Panc1 (cell line): Measurements from ENCODE around the gene CCDC32. TPM values are rescaled to one million over a fixed set of nuclear protein-coding genes. Genes with fewer than 3 reads are reported as not detected.

Experiments used
- ATAC-seq: fragments of 200-7000 bp; cut with Tn5 transposase; 2 replicates; pipeline ENCODE4 v1.9.1; 2020; ENCODE audit warnings: mild to moderate bottlenecking, moderate library complexity
- BruUV-seq: library from RNA; stranded (reverse); fragments of 400-500 nt; replicated peaks from 2 replicates; lab custom pipeline; 2021; lab: Mats Ljungman, UMichigan
- CTCF ChIA-PET: fragments of 300-600 bp; sonication (Branson Sonifier 250); formaldehyde crosslinking; loops from one replicate; lab custom pipeline; 2022; ENCODE audit warnings: antibody characterized with exemption; lab: Charles Lee
- POLR2A ChIA-PET: fragments of 300-600 bp; sonication (Branson Sonifier 250); formaldehyde crosslinking; loops from one replicate; lab custom pipeline; 2022; ENCODE audit warnings: antibody characterized with exemption; lab: Charles Lee
- DNase-seq: peaks from one replicate; pipeline ENCODE4 v3.0.0-alpha.2; 2010; ENCODE audit warnings: low read depth, low spot score
- H3K27ac ChIP-seq: 2 replicates; pipeline ENCODE4 v1.5.1; 2011; ENCODE audit warnings: mild to moderate bottlenecking, low read length, inconsistent platforms
- H3K27me3 ChIP-seq: fragments of 200-500 bp; sonication (Bioruptor generic); 2 replicates; pipeline ENCODE4 v1.6.0; 2014; ENCODE audit warnings: low read length, inconsistent platforms; ENCODE audit not compliant: control insufficient read depth, insufficient read depth
- H3K36me3 ChIP-seq: fragments of 200-500 bp; sonication (Bioruptor generic); 2 replicates; pipeline ENCODE4 v1.5.1; 2014; ENCODE audit warnings: inconsistent platforms, mild to moderate bottlenecking, low read length, moderate library complexity; ENCODE audit not compliant: control insufficient read depth, insufficient read depth
- H3K4me1 ChIP-seq: 2 replicates; pipeline ENCODE4 v1.5.1; 2011; ENCODE audit warnings: inconsistent platforms, mild to moderate bottlenecking, low read length, moderate library complexity; ENCODE audit not compliant: control insufficient read depth, insufficient read depth
- H3K4me3 ChIP-seq, 2 experiments: 2 replicates each; pipeline ENCODE4 v1.5.1; 2011 to 2012; ENCODE audit warnings: low read depth in 2 of 2, low read length in 2 of 2, mild to moderate bottlenecking in 2 of 2, inconsistent platforms in 1 of 2, moderate library complexity in 1 of 2
- H3K9me3 ChIP-seq: fragments of 200-500 bp; sonication (Bioruptor generic); 2 replicates; pipeline ENCODE4 v1.5.1; 2014; ENCODE audit warnings: low read depth, mild to moderate bottlenecking, inconsistent platforms, low read length, moderate library complexity; ENCODE audit not compliant: control insufficient read depth, insufficient read depth
- POLR2AphosphoS5 ChIP-seq: IDR thresholded peaks from 2 replicates; pipeline ENCODE4 v1.6.1; 2012; ENCODE audit warnings: mild to moderate bottlenecking, low read depth, low read length, moderate library complexity
- REST ChIP-seq, 2 experiments: IDR thresholded peaks; 2 replicates each; pipeline ENCODE4 v1.6.1; 2011 to 2012; ENCODE audit warnings: low read depth in 2 of 2, control low read depth in 1 of 2, low read length in 1 of 2, mild to moderate bottlenecking in 1 of 2, moderate library complexity in 1 of 2; ENCODE audit not compliant: insufficient read depth in 1 of 2
- SIN3A ChIP-seq: IDR thresholded peaks from 2 replicates; pipeline ENCODE4 v1.6.1; 2012; ENCODE audit warnings: low read depth, mild to moderate bottlenecking, low read length, moderate library complexity, borderline replicate concordance; ENCODE audit not compliant: insufficient read depth
- TCF7L2 ChIP-seq: IDR thresholded peaks from 2 replicates; pipeline ENCODE4 v1.6.1; 2011; ENCODE audit warnings: mild to moderate bottlenecking, low read depth, low read length, inconsistent platforms
- in situ Hi-C: cut with HindIII; loops from 2 replicates; pipeline ENCODE4 v1.10.0; 2016; ENCODE audit warnings: low sequenced_read_pairs, low pct_unique_long_range_greater_than_20kb
- intact Hi-C: fragments of 100-400 bp; cut with micrococcal nuclease; formaldehyde crosslinking; loops from one replicate; pipeline ENCODE4 v1.10.0; 2022; ENCODE audit not compliant: unreplicated experiment
- total RNA-seq: library from RNA; stranded (reverse); gene quantifications from one replicate; pipeline ENCODE4 v1.2.1, GENCODE V29; 2021; ENCODE audit not compliant: unreplicated experiment
- TF ChIP-seq, protein P1 (sequence below): fragments of 450-650 bp; IDR thresholded peaks from 2 replicates; pipeline ENCODE4 v1.5.1; 2017; ENCODE audit warnings: mild to moderate bottlenecking

Gene CCDC32
- total RNA-seq, 1 experiment from 2014 or later: 29.8 TPM

DNA sequence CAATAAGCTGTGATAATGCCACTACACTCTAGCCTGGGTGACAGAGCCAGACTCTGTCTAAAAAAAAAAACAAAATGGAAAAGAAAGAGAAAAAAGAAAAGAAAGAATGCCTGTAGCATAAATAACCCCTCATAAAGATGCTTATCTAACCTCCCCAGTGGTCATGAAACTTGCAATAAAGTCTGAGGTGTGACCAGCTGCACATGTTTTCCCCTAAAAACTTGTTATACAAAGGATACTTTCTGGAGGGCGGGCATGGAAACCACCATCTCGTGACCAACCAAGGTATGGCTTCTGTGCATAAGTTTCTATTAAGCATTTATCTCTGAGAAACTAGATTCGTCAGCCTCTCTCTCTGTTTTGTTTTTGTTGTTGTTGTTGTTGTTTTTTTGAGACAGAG lies 21.8 kb downstream of the CCDC32 start:
- no TSS peak for BruUV-seq
- DNase-seq (no peak), ATAC-seq (no peak)
- intact Hi-C loops (no loop called here), in situ Hi-C loops (no loop called here)
- ChIA-PET CTCF (no interaction called here), POLR2A (no interaction called here)
- H3K4me1 ChIP-seq: no peaks in the 10 kb centered on the region
- H3K27me3 ChIP-seq: no peaks in the 10 kb centered on the region
- no peak overlapping the region for H3K4me3 ChIP-seq
- no peaks in the 10 kb centered on the region for H3K36me3 ChIP-seq
- no peaks in the 10 kb centered on the region for H3K9me3 ChIP-seq
- TF ChIP-seq POLR2AphosphoS5: no peak
- no peak for TF ChIP-seq REST (IDR thresholded peaks at IDR 0.05; ENCODE audit: insufficient read depth in 1 of 2, low read depth in 2 of 2, low read length in 1 of 2)
- no peak for TF ChIP-seq SIN3A
- no peak for TF ChIP-seq TCF7L2
- TF ChIP-seq, protein P1, sequence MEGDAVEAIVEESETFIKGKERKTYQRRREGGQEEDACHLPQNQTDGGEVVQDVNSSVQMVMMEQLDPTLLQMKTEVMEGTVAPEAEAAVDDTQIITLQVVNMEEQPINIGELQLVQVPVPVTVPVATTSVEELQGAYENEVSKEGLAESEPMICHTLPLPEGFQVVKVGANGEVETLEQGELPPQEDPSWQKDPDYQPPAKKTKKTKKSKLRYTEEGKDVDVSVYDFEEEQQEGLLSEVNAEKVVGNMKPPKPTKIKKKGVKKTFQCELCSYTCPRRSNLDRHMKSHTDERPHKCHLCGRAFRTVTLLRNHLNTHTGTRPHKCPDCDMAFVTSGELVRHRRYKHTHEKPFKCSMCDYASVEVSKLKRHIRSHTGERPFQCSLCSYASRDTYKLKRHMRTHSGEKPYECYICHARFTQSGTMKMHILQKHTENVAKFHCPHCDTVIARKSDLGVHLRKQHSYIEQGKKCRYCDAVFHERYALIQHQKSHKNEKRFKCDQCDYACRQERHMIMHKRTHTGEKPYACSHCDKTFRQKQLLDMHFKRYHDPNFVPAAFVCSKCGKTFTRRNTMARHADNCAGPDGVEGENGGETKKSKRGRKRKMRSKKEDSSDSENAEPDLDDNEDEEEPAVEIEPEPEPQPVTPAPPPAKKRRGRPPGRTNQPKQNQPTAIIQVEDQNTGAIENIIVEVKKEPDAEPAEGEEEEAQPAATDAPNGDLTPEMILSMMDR: no peak
- no peak overlapping the region for H3K27ac ChIP-seq

GRCh38 chr15:40538976-40539375 lies 25.9 kb downstream of the CCDC32 start:
- CTCF ChIA-PET: no interaction called here
- H3K4me3 ChIP-seq: no peak overlapping the region
- no peaks in the 10 kb centered on the region for H3K36me3 ChIP-seq
- no peak overlapping the region for H3K27ac ChIP-seq
- POLR2A ChIA-PET: no interaction called here
- no TSS peak for BruUV-seq
- in situ Hi-C loops (no loop called here), intact Hi-C loops (no loop called here)
- no peaks in the 10 kb centered on the region for H3K9me3 ChIP-seq
- ATAC-seq: 0 out of 2 replicates have a peak, but pooled peaks have one; percentile 31
- H3K4me1 ChIP-seq: no peaks in the 10 kb centered on the region
- DNase-seq: no peak
- TF ChIP-seq SIN3A: no peak
- TF ChIP-seq, protein P1: no peak
- no peak for TF ChIP-seq POLR2AphosphoS5
- TF ChIP-seq TCF7L2: no peak
- TF ChIP-seq REST (IDR thresholded peaks at IDR 0.05; ENCODE audit: insufficient read depth in 1 of 2, low read depth in 2 of 2, low read length in 1 of 2): no peak
- no peaks in the 10 kb centered on the region for H3K27me3 ChIP-seq
